ENCODE measurements around the gene GLB1L2.

GRCh38 chr11:134371436-134372185 lies 39.8 kb downstream of the GLB1L2 start:
- TF ChIP-seq CTCF (conservative IDR thresholded peaks at IDR 0.05 in 1 of 2, IDR thresholded peaks at IDR 0.05 in 1 of 2; ENCODE audit: low read depth in 1 of 2, low read length in 2 of 2), result no peak
- TF ChIP-seq EZH2 (IDR thresholded peaks at IDR 0.05; ENCODE audit: low read length, missing control alignments), result no peak
